Rectal smooth muscle tissue (tissue), 1 donor: ENCODE data around the gene DLG2.
"Not testable (repeated sequence)": the region's sequence is repeated elsewhere in the genome, so short reads cannot be mapped to it uniquely, and the experiment has no call there.

ENCODE experiments used
- H3K27ac ChIP-seq: one replicate; pipeline ENCODE4 v1.7.0; 2013; ENCODE audit warnings: low read depth, low read length, inconsistent platforms
- H3K27me3 ChIP-seq: one replicate; pipeline ENCODE4 v1.7.0; 2013; ENCODE audit warnings: low read length; ENCODE audit not compliant: control insufficient read depth, insufficient read depth
- H3K36me3 ChIP-seq: one replicate; pipeline ENCODE4 v1.7.0; 2013; ENCODE audit warnings: low read length; ENCODE audit not compliant: control insufficient read depth, insufficient read depth
- H3K4me1 ChIP-seq: one replicate; pipeline ENCODE4 v1.7.0; 2013; ENCODE audit warnings: low read length; ENCODE audit not compliant: control insufficient read depth, insufficient read depth
- H3K4me3 ChIP-seq: one replicate; pipeline ENCODE4 v1.7.0; 2013; ENCODE audit warnings: low read length
- H3K9ac ChIP-seq: one replicate; pipeline ENCODE4 v1.7.0; 2013; ENCODE audit warnings: low read length

Gene DLG2

GRCh38 chr11:85626496-85626895 is 648 bp downstream of the DLG2 start:
- H3K27ac ChIP-seq = no peak overlapping the region
- H3K9ac ChIP-seq = no peak overlapping the region
- peaks cover 6% of the 10 kb centered on the region for H3K4me1 ChIP-seq
- no peaks in the 10 kb centered on the region for H3K36me3 ChIP-seq
- H3K4me3 ChIP-seq = peak overlapping the region; percentile 87
- no peaks in the 10 kb centered on the region for H3K27me3 ChIP-seq

DNA sequence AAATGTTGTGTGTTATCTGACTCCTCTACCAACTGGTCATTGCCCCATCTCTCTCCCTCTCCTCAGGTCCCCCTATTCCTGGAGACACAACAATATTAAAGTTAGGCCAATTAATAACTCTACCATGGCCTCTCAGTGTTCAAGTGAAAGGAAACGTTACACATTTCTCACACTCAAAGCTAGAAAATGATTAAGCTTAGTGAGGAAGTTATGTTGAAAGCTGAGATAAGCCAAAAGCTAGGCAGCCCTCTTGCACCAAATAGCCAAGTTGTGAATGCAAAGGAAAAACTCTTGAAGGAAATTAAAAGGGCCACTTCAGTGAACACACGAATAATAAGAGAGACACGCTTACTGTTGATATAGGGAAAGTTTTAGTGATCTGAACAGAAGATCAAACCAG is 6.9 kb downstream of the DLG2 start:
- Histone ChIP-seq H3K27me3 (no peaks in the 10 kb centered on the region), H3K36me3 (no peaks in the 10 kb centered on the region), H3K9ac (no peak overlapping the region), H3K4me3 (no peak overlapping the region), H3K4me1 (no peaks in the 10 kb centered on the region), H3K27ac (no peak overlapping the region)

DNA sequence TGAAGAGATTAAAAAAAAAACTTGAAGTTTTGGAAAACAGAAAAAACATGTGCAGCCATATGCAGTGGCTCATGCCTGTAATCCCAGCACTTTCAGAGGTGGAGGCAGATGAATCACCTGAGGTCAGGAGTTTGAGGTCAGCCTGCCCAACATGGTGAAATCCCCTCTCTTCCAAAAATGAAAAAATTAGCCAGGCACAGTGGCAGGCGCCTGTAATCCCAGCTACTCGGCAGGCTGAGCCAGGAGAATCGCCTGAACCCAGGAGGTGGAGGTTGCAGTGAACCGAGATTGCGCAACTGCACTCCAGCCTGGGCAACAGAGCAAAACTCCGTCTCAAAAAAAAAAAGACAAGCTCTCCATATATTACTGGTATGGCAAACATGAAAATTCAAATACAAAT is 7.6 kb downstream of the DLG2 start:
- H3K27me3 ChIP-seq = no peaks in the 10 kb centered on the region

GRCh38 chr11:85611643-85612042 is 15.5 kb downstream of the DLG2 start:
- H3K36me3 ChIP-seq, H3K27me3 ChIP-seq, H3K9ac ChIP-seq, H3K4me3 ChIP-seq, H3K27ac ChIP-seq, H3K4me1 ChIP-seq: not testable (repeated sequence)

More for the DNA sequence above, 7.6 kb downstream of the DLG2 start:
- Histone ChIP-seq H3K4me3 (no peak overlapping the region), H3K27ac (no peak overlapping the region), H3K4me1 (no peaks in the 10 kb centered on the region), H3K9ac (no peak overlapping the region), H3K36me3 (no peaks in the 10 kb centered on the region)

GRCh38 chr11:85609286-85609685 is 17.9 kb downstream of the DLG2 start:
- H3K36me3 ChIP-seq, H3K27ac ChIP-seq, H3K4me1 ChIP-seq, H3K9ac ChIP-seq, H3K27me3 ChIP-seq, H3K4me3 ChIP-seq: not testable (repeated sequence)

GRCh38 chr11:85608621-85609020 is 18.5 kb downstream of the DLG2 start:
- H3K27ac ChIP-seq, H3K9ac ChIP-seq, H3K36me3 ChIP-seq, H3K4me3 ChIP-seq, H3K4me1 ChIP-seq, H3K27me3 ChIP-seq: not testable (repeated sequence)

DNA sequence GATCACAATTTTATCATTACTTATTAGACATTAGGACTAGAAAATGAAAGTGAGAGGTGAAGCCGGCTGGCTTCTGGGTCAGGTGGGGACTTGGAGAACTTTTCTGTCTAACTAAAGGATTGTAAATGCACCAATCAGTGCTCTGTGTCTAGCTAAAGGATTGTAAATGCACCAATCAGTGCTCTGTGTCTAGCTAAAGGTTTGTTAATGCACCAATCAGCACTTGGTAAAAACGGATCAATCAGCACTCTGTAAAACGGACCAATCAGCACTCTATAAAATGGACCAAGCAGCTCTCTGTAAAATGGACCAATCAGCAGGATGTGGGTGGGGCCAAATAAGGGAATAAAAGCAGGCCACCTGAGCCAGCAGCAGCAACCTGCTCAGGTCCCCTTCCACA is 20.9 kb downstream of the DLG2 start:
- not testable (repeated sequence) for H3K4me1 ChIP-seq, H3K27ac ChIP-seq, H3K27me3 ChIP-seq, H3K4me3 ChIP-seq, H3K9ac ChIP-seq, H3K36me3 ChIP-seq

GRCh38 chr11:85603220-85603619 is 23.9 kb downstream of the DLG2 start:
- Histone ChIP-seq H3K4me3 (no peak overlapping the region), H3K4me1 (no peaks in the 10 kb centered on the region), H3K36me3 (no peaks in the 10 kb centered on the region), H3K27me3 (no peaks in the 10 kb centered on the region), H3K27ac (no peak overlapping the region), H3K9ac (no peak overlapping the region)

GRCh38 chr11:85602526-85603213 is 24.5 kb downstream of the DLG2 start:
- H3K4me3 ChIP-seq = no peak overlapping the region
- no peaks in the 10 kb centered on the region for H3K27me3 ChIP-seq
- H3K27ac ChIP-seq = no peak overlapping the region
- H3K9ac ChIP-seq = no peak overlapping the region
- H3K4me1 ChIP-seq = no peaks in the 10 kb centered on the region
- no peaks in the 10 kb centered on the region for H3K36me3 ChIP-seq

DNA sequence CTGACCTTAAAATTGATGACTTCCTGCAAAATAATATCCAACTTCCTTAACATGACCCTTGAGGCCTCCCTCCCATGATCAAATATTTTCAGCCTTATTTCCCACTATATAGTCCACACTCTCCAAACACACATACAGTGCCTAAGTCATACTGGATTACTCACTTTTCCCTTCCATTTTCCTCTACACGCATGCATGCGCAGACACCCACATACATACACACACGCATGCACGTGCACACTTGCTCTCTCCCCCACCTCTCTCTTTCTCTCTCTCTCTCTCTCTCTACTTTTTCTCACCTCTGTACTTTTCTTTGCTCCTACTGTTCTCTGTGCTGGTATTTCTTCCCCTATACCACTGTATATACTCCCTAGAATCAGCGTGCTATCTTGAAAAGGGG is 28.1 kb downstream of the DLG2 start:
- no peaks in the 10 kb centered on the region for H3K4me1 ChIP-seq
- H3K36me3 ChIP-seq = no peaks in the 10 kb centered on the region
- H3K27me3 ChIP-seq = no peaks in the 10 kb centered on the region
- H3K27ac ChIP-seq = no peak overlapping the region
- H3K4me3 ChIP-seq = no peak overlapping the region
- no peak overlapping the region for H3K9ac ChIP-seq

DNA sequence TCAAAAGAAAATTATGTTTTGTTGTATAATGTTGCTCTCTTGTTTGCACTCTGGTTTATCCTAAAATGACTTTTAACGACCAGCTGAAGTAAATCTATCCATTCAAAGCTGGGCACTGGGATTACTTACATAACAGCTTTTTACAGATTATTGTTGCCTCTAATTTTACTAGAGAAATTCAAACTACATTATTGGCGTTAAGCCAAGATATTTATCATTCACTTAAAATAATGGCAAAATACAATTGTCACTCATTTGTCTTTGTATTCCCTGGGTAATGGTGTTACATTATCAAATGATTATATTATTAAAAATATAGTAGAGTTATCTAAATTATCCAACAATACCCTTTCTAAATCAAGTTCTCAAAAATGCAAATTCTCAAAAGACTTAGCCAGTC is 30.3 kb downstream of the DLG2 start:
- no peak overlapping the region for H3K9ac ChIP-seq
- H3K36me3 ChIP-seq = no peaks in the 10 kb centered on the region
- no peaks in the 10 kb centered on the region for H3K4me1 ChIP-seq
- H3K27ac ChIP-seq = no peak overlapping the region
- H3K27me3 ChIP-seq = no peaks in the 10 kb centered on the region
- H3K4me3 ChIP-seq = no peak overlapping the region

DNA sequence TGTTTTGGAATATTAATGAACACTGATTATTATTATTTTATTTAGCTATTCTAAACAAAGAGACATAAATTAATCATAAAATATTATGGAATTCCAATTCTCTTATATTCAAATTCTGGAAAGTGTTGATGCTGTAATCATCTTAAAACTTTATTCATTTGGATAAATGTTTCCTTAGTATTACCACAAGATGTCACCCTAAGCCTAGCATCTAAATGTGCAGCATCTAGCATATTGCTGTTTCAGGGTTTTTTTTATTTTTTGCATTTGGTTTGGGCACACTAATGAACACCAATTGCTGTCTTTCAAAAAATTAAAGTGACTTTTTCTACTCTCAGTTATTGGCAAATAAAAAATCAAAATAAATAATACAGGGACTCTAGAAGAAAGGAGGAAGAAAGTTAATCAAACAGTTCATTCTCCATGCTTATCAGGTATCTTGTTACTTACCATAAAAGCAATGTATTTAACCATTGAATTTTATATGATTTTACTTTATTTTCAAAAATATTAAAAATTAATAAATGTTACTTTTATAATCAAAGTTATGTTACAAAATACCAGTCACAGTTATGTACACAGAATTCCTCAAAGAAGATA is 31.8 kb downstream of the DLG2 start:
- Histone ChIP-seq H3K36me3 (no peaks in the 10 kb centered on the region), H3K27me3 (no peaks in the 10 kb centered on the region), H3K9ac (no peak overlapping the region), H3K4me1 (no peaks in the 10 kb centered on the region), H3K27ac (no peak overlapping the region), H3K4me3 (no peak overlapping the region)

GRCh38 chr11:85590848-85591483 is 36.2 kb downstream of the DLG2 start:
- Histone ChIP-seq H3K9ac (no peak overlapping the region), H3K36me3 (no peaks in the 10 kb centered on the region), H3K4me3 (no peak overlapping the region), H3K27me3 (no peaks in the 10 kb centered on the region), H3K4me1 (no peaks in the 10 kb centered on the region), H3K27ac (no peak overlapping the region)
